K562 (cell line): ENCODE data around the gene SOD1. TPM values are rescaled to one million over a fixed set of nuclear protein-coding genes. Genes with fewer than 3 reads are reported as not detected.

Experiments
- ARNT ChIP-seq, 2 experiments: fragments of 450-650 bp; IDR thresholded peaks; 2 replicates each; pipeline ENCODE4 v1.6.1; 2016; ENCODE audit warnings: mild to moderate bottlenecking in 1 of 2
- CBX1 ChIP-seq: sonication (generic); IDR thresholded peaks from 2 replicates; pipeline ENCODE4 v1.6.1; 2016; ENCODE audit warnings: antibody characterized with exemption, low read depth, mild to moderate bottlenecking
- COPS2 ChIP-seq: fragments of 450-650 bp; conservative IDR thresholded peaks from 2 replicates; pipeline ENCODE4 v1.6.1; 2016; ENCODE audit warnings: mild to moderate bottlenecking, moderate library complexity
- DACH1 ChIP-seq: fragments of 450-650 bp; IDR thresholded peaks from 2 replicates; pipeline ENCODE4 v1.6.1; 2018; ENCODE audit not compliant: partially characterized antibody
- DLX4 ChIP-seq: fragments of 250-450 bp; sonication (Bioruptor Pico); IDR thresholded peaks from 2 replicates; pipeline ENCODE4 v1.6.1; 2021; ENCODE audit warnings: mild to moderate bottlenecking
- HMG20B ChIP-seq: fragments of 250-450 bp; sonication (Bioruptor Pico); IDR thresholded peaks from 2 replicates; pipeline ENCODE4 v1.5.0; 2021; ENCODE audit warnings: mild to moderate bottlenecking
- MEF2D ChIP-seq: conservative IDR thresholded peaks from 2 replicates; pipeline ENCODE4 v1.6.1; 2016; ENCODE audit warnings: low read depth, missing genetic modification characterization, missing compliant biosample characterization
- NFXL1 ChIP-seq: fragments of 450-650 bp; formaldehyde crosslinking; IDR thresholded peaks from 2 replicates; pipeline ENCODE4 v1.4.0; 2021; ENCODE audit warnings: mild to moderate bottlenecking
- RBM14 ChIP-seq: fragments of 200-400 bp; formaldehyde crosslinking; IDR thresholded peaks from 2 replicates; pipeline ENCODE4 v1.6.1; 2018; ENCODE audit warnings: low read depth, mild to moderate bottlenecking, low read length, moderate library complexity, borderline replicate concordance; ENCODE audit not compliant: insufficient read depth
- USF2 ChIP-seq: sonication (generic); formaldehyde crosslinking; IDR thresholded peaks from 2 replicates; pipeline ENCODE4 v1.5.0; 2020; ENCODE audit warnings: missing genetic modification reagents
- ZKSCAN3 ChIP-seq: fragments of 250-450 bp; sonication (Bioruptor Pico); IDR thresholded peaks from 2 replicates; pipeline ENCODE4 v1.4.0; 2020
- ZNF197 ChIP-seq: fragments of 200-800 bp; sonication (Bioruptor generic); IDR thresholded peaks from 2 replicates; pipeline ENCODE4 v1.6.1; 2016; ENCODE audit warnings: low read depth, missing genetic modification characterization, missing compliant biosample characterization
- ZNF282 ChIP-seq: sonication (generic); formaldehyde crosslinking; IDR thresholded peaks from 2 replicates; pipeline ENCODE4 v1.8.1; 2023; ENCODE audit warnings: missing genetic modification reagents
- ZNF316 ChIP-seq: fragments of 450-650 bp; IDR thresholded peaks from 2 replicates; pipeline ENCODE4 v1.6.1; 2016
- ZNF668 ChIP-seq: fragments of 250-450 bp; sonication (Bioruptor Pico); IDR thresholded peaks from 2 replicates; pipeline ENCODE4 v1.8.0; 2022; ENCODE audit warnings: mild to moderate bottlenecking, inconsistent platforms
- ZNF699 ChIP-seq: fragments of 250-450 bp; sonication (Bioruptor Pico); IDR thresholded peaks from 2 replicates; pipeline ENCODE4 v1.8.0; 2021; ENCODE audit warnings: mild to moderate bottlenecking, moderate library complexity; ENCODE audit not compliant: insufficient replicate concordance
- polyA plus RNA-seq, 8 experiments: library from polyadenylated mRNA; depleted of rRNA in 4 of 8; stranded (reverse) in 5 of 8; unstranded in 3 of 8; fragments of >200 nt; fragmentation: Nextera tagmentation in 2 of 8; fragmentation: Illumina TruSeq in 1 of 8; extraction: Ambion mirVana in 2 of 8; extraction: Trizol in 1 of 8; gene quantifications; 2 replicates each; pipeline versions ENCODE4 v1.2.1 to v1.2.3, GENCODE V29; 2011 to 2014; ENCODE audit warnings: inconsistent platforms in 1 of 8, missing spikeins in 1 of 8
- total RNA-seq, 7 experiments: library from RNA; depleted of rRNA in 6 of 7; stranded (reverse); fragments of >200 nt in 6 of 7; fragmentation: Illumina TruSeq in 2 of 7; extraction: Trizol in 2 of 7; gene quantifications; 2 replicates each; pipeline versions ENCODE4 v1.2.1 to v1.2.3, GENCODE V29; 2011 to 2021; ENCODE audit warnings: low replicate concordance in 1 of 7
- TF ChIP-seq, protein P1 (sequence below): sonication (generic); formaldehyde crosslinking; IDR thresholded peaks from 2 replicates; pipeline ENCODE4 v1.8.0; 2022; ENCODE audit warnings: mild to moderate bottlenecking, missing genetic modification reagents
- TF ChIP-seq, protein P2 (sequence below): fragments of 450-650 bp; IDR thresholded peaks from 2 replicates; pipeline ENCODE4 v1.6.1; 2016; ENCODE audit warnings: borderline replicate concordance
- TF ChIP-seq, protein P3 (sequence below): fragments of 450-650 bp; formaldehyde crosslinking; IDR thresholded peaks from 2 replicates; pipeline ENCODE4 v1.4.0; 2020; ENCODE audit warnings: mild to moderate bottlenecking, moderate library complexity
- TF ChIP-seq, protein P4 (sequence below): fragments of 250-450 bp; sonication (Bioruptor Pico); IDR thresholded peaks from 2 replicates; pipeline ENCODE4 v1.5.0; 2020; ENCODE audit warnings: mild to moderate bottlenecking, borderline replicate concordance

SOD1 gene
- total and polyA plus RNA-seq, 9 of the 15 experiments (the other 6 are each of a cell fraction or from before 2014, with no cell fraction given), result 452 to 1,409 (median 633) TPM

DNA sequence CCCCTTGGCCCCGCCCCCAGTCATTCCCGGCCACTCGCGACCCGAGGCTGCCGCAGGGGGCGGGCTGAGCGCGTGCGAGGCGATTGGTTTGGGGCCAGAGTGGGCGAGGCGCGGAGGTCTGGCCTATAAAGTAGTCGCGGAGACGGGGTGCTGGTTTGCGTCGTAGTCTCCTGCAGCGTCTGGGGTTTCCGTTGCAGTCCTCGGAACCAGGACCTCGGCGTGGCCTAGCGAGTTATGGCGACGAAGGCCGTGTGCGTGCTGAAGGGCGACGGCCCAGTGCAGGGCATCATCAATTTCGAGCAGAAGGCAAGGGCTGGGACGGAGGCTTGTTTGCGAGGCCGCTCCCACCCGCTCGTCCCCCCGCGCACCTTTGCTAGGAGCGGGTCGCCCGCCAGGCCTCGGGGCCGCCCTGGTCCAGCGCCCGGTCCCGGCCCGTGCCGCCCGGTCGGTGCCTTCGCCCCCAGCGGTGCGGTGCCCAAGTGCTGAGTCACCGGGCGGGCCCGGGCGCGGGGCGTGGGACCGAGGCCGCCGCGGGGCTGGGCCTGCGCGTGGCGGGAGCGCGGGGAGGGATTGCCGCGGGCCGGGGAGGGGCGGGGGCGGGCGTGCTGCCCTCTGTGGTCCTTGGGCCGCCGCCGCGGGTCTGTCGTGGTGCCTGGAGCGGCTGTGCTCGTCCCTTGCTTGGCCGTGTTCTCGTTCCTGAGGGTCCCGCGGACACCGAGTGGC is at the start of gene SOD1 (continued):
- TF ChIP-seq, protein P1, sequence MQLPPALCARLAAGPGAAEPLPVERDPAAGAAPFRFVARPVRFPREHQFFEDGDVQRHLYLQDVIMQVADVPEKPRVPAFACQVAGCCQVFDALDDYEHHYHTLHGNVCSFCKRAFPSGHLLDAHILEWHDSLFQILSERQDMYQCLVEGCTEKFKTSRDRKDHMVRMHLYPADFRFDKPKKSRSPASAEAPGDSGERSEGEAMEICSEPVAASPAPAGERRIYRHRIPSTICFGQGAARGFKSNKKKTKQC, result peak; percentile 96
- no peak for TF ChIP-seq DLX4 (CRISPR knock-in tag)
- TF ChIP-seq COPS2, result no peak
- TF ChIP-seq ZNF699 (CRISPR knock-in tag), result no peak
- peak; percentile 25; the same call in 1 of the 2 replicates for TF ChIP-seq ZNF668 (CRISPR knock-in tag)
- TF ChIP-seq, protein P2, sequence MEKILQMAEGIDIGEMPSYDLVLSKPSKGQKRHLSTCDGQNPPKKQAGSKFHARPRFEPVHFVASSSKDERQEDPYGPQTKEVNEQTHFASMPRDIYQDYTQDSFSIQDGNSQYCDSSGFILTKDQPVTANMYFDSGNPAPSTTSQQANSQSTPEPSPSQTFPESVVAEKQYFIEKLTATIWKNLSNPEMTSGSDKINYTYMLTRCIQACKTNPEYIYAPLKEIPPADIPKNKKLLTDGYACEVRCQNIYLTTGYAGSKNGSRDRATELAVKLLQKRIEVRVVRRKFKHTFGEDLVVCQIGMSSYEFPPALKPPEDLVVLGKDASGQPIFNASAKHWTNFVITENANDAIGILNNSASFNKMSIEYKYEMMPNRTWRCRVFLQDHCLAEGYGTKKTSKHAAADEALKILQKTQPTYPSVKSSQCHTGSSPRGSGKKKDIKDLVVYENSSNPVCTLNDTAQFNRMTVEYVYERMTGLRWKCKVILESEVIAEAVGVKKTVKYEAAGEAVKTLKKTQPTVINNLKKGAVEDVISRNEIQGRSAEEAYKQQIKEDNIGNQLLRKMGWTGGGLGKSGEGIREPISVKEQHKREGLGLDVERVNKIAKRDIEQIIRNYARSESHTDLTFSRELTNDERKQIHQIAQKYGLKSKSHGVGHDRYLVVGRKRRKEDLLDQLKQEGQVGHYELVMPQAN, result no peak
- no peak; the same call in 1 of the 2 replicates for TF ChIP-seq USF2
- 0 out of 2 replicates have a peak, but pooled peaks have one; percentile 46 for TF ChIP-seq CBX1
- TF ChIP-seq, protein P3, sequence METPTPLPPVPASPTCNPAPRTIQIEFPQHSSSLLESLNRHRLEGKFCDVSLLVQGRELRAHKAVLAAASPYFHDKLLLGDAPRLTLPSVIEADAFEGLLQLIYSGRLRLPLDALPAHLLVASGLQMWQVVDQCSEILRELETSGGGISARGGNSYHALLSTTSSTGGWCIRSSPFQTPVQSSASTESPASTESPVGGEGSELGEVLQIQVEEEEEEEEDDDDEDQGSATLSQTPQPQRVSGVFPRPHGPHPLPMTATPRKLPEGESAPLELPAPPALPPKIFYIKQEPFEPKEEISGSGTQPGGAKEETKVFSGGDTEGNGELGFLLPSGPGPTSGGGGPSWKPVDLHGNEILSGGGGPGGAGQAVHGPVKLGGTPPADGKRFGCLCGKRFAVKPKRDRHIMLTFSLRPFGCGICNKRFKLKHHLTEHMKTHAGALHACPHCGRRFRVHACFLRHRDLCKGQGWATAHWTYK (CRISPR knock-in tag), result peak; percentile 73; the same call in 1 of the 2 replicates
- no peak for TF ChIP-seq NFXL1 (CRISPR knock-in tag)
- TF ChIP-seq ARNT (IDR thresholded peaks at IDR 0.05), result no peak
- no peak; the same call in 1 of the 2 replicates for TF ChIP-seq ZNF316
- TF ChIP-seq ZNF197, result no peak
- TF ChIP-seq MEF2D (tag), result no peak
- TF ChIP-seq ZNF282 (CRISPR knock-in tag), result no peak
- no peak for TF ChIP-seq DACH1
- TF ChIP-seq RBM14, result no peak
- TF ChIP-seq HMG20B (CRISPR knock-in tag), result no peak
- TF ChIP-seq ZKSCAN3 (CRISPR knock-in tag), result no peak
- TF ChIP-seq, protein P4, sequence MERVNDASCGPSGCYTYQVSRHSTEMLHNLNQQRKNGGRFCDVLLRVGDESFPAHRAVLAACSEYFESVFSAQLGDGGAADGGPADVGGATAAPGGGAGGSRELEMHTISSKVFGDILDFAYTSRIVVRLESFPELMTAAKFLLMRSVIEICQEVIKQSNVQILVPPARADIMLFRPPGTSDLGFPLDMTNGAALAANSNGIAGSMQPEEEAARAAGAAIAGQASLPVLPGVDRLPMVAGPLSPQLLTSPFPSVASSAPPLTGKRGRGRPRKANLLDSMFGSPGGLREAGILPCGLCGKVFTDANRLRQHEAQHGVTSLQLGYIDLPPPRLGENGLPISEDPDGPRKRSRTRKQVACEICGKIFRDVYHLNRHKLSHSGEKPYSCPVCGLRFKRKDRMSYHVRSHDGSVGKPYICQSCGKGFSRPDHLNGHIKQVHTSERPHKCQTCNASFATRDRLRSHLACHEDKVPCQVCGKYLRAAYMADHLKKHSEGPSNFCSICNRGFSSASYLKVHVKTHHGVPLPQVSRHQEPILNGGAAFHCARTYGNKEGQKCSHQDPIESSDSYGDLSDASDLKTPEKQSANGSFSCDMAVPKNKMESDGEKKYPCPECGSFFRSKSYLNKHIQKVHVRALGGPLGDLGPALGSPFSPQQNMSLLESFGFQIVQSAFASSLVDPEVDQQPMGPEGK (CRISPR knock-in tag), result no peak
